Stimulated activated CD4-positive, alpha-beta T cell treated with anti-CD3 and anti-CD28 coated beads, Interleukin-2, amount 100 ng/mL, for 48 hours (primary cell): ENCODE measurements around the gene ZNF41.

Experiments used
- DNase-seq, 2 donors: peaks; one replicate each; pipeline ENCODE4 v3.0.0-alpha.2; 2020

ZNF41 gene

DNA sequence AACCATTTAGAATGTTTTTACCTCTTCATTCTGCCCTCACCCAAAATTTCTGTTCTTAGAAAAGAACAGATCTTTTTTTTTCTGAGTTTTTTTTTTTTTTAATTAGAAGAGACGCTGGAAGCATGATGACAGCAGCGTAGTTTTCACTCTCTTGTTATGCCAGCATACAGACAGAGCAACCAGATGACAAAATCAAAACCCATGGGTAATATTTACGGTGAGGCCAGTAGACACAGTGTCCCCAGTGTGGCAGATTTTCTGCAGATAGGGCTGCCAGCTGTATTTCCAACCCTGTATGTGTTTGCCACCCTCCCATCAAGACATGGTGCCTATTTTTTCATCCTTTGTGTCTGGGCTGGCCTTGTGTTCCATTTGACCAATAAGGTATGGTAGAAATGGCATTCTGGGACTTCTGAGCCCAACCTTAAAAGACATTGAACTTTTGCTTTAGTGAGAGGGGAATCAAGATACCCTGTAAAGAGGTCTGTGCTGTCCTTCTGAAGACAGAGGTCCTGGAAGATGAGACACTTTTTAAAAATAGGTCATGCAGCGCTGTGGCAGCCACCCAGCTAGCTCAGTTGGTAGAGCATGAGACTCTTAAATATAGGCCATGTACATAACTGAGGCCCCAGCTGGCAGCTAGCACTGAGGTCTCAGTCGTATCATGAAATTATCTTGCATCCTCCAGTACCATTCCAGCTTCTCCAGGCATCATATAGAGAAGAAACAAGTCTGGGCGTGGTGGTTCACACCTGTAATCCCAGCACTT is 6.7 kb upstream of the ZNF41 start:
- DNase-seq: no peak

- no peak for DNase-seq
Observed at GRCh38 chrX:47484885-47485284, 1.9 kb upstream of the ZNF41 start.

- DNase-seq: no peak
Observed at GRCh38 chrX:47483306-47484268, 565 bp upstream of the ZNF41 start.

DNA sequence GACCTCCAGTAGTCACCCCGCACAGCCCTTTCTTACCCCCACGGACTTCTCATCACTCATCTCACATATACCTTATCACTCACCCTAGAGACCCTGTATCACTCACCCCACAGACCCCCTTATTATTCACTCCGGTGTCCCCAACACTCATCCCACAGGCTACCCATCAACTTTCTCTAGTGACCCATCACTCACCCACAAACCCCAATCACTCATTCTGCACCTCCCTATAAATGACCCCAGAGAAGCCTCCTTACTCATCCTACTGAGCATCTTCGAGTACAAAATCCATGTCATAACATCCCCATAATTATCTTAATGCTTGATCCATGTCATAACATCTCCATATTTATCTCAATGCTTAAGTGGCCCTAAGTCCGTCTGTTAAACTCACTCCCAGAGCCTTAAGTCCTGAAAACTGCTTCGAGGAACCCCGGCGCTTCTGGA is 934 bp downstream of the ZNF41 start:
- no peak for DNase-seq

DNA sequence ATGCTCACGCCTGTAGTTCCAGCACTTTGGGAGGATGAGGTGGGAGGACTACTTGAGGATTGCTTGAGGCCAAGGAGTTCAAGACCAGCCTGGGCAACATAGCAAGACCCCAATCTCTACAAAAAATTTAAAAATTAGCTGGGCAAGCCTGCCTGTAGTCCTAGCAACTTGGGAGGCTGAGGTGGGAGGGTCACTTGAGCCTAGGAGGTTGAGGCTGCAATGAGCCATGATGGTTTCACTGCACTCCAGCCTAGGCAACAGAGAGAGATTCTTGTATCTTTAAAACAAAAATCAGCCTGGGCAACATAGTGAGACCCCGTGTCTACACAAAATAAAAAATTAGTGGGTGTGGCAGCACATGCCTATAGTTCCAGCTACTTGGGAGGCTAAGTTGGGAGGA is 1.9 kb downstream of the ZNF41 start:
- DNase-seq: no peak

DNA sequence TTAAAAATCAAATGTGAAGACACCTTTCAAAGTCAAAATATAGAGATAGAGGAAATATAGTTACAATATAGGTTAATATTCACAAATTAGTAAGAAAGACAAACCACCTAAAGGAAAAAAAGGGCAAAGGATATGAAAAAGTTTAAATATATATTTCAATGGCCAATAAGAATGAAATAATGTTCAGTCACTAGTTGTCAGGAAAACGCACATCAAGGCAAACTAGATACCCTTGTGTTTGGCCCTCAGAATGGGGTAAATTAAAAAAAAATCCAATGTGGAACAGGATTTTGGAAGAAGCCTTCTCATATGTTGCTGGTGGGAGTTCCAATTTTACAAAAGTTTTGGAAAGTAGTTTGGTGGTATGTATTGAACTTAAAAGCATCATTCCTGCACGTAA is 2.4 kb downstream of the ZNF41 start:
- DNase-seq: no peak

DNA sequence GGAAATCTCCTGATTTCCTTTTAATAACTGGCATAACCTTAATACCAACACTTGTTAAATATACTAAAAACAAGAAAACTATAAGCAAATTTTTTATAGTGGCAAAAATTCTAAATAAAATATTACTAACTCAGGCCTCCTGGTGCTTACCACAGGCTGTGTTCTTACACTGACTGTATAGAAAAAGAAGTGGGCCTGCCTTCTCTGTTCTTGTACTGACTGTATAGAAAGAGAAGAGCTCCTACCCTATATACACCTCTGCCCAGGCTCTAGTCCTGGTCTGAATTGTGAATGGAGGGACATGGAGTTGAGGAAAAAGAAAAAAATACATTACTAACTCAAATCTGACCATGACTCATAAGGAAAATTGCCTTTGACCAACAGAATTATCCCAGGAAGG is 7.5 kb downstream of the ZNF41 start:
- DNase-seq: no peak

DNA sequence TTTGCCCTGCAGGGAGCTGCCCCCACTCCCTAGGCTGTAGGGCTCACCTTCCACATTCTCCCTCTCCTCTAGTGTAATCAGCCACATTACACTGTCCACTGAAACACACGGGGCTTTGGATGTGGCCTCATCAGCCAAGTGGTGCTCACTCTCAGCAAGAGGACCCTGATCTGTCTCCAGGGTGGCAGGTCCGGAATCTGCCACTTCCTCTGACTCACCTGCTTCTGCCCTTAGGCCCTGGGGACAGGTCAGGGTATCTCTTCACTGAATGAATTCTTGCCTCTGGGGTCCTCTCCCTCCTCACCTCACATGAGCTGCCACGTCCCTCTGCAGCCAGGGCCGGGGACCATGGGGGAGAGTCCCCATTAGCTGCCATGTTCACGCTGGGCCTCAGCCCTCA is 15.9 kb downstream of the ZNF41 start:
- DNase-seq: no peak

DNA sequence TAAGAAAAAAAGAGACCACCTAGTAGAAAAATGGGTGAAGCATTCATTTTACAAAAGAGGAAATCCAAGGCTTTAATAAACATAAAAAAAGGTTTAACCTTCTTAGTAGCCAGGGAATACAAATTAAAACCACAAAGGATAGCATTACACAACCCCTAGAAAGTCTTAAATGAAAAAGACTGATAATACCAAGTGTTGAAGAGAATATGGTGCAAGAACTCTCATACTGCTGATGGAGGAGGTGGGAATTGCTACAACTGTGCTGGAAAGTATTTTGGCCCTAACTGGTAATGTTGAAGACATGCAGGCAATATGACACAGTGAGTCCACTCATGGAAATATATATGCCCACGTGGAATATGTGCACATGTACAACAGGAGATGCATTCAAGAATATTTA is 22.5 kb downstream of the ZNF41 start:
- no peak for DNase-seq

GRCh38 chrX:47458528-47458927 is 24.5 kb downstream of the ZNF41 start:
- DNase-seq: no peak

- DNase-seq: no peak
Observed at GRCh38 chrX:47456080-47456479, 26.9 kb downstream of the ZNF41 start.

GRCh38 chrX:47452112-47452511 is 30.9 kb downstream of the ZNF41 start:
- DNase-seq: no peak

DNA sequence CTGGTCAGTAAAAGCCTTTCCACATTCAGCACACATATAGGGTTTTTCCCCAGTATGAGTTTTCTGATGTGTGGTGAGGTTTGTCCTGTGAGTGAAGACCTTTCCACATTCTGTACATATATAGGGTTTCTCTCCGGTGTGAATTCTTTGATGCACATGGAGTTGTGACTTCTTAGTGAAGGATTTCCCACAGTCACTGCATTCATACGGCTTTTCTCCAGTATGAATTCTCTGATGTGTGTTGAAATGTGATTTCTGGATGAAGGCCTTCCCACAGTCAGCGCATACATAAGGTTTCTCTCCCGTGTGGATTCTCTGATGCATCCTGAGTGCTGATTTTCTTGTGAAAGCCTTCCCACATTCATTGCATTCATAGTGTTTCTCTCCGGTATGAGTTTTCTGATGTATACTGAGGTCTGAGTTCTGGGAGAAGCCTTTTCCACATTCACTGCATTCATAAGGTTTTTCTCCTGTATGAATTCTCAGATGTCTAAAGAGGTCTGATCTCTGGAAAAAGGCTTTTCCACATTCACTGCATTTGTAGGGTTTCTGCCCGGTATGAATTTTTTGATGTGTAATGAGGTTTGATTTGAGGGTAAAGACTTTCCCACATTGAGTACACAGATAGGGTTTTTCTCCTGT is 34.7 kb downstream of the ZNF41 start:
- DNase-seq: no peak

DNA sequence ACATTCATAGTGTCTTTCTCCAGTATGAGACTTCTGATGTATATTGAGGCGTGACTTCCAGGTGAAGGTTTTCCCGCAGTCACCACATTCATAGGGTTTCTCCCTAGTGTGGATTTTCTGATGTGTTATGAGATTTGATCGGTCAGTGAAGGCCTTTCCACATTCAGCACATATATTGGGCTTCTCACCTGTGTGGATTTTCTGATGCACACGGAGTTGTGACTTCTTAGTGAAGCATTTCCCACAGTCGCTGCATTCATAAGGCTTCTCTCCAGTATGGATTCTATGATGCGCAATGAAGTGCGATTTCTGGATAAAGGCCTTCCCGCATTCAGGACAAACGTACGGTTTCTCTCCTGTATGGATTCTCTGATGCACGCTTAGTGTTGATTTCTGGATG is 35.4 kb downstream of the ZNF41 start:
- DNase-seq: no peak

DNA sequence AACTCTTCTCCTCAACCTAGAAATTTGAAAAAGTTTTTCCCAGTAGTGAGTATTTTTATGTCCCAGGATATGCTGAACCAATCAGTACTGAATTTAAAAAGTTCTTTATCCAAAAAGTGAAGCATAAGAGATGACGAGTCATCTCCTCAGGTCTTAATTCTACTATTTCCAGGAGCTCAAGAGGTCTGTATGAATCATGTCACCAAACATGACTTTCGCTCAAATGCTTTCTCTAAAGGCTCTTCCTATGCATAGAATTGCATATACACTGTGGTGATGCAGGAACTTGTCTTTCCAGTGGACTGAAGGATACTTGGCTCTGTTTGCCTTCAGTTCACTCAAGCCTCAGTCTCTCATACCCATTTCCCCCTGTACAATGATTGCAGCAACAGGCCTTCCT is 36.1 kb downstream of the ZNF41 start:
- DNase-seq: no peak

GRCh38 chrX:47446431-47446830 is 36.6 kb downstream of the ZNF41 start:
- DNase-seq: no peak

DNA sequence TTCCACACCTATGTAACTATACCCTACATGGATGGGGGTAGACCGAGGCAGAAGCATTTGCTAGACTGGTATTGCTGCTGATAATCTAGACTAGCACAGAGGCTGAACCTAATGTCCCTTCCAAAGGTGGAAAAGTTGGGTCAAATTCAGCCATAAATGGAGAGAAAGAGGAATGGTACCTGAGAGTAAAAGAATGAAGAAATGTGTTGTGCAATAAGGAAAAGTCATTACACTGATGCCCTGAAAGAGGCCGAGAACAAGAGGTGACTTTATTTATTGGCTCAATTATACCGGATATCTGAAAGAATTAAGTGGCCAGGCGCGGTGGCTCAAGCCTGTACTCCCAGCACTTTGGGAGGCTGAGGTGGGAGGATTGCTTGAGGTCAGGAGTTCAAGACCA is 52.1 kb downstream of the ZNF41 start:
- DNase-seq: no peak

GRCh38 chrX:47422444-47422843 is 60.6 kb downstream of the ZNF41 start:
- DNase-seq: no peak

- no peak for DNase-seq
Observed at GRCh38 chrX:47420962-47421361, 62.1 kb downstream of the ZNF41 start.

DNA sequence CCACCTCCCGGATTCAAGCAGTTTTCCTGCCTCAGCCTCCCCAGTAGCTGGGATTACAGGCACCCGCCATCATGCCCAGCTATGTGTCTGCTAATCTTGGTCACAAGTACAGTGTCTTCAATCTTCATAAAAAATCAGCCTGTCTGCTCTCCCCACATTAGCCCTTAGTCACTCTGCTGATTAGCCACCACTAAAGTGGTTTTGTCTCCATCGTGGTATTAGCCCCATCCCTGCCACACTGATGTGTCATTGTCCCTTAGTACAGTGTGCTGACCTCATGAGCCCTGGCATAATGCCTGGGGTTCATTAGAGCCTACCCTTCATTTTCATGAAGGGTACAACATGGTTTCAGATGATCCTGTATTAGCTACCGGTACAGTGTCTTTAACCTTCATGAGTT is 62.8 kb downstream of the ZNF41 start:
- DNase-seq: no peak

DNA sequence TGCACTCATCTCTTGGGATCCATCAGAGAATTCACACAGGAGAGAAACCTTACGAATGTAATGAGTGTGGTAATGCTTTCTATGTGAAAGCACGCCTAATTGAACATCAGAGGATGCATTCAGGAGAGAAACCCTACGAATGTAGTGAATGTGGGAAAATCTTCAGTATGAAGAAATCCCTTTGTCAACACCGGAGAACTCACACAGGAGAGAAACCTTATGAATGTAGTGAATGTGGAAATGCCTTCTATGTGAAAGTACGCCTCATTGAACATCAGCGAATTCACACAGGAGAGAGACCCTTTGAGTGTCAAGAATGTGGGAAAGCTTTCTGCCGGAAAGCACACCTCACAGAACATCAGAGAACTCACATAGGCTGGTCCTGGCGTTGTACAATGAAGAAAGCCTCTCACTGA is 69.8 kb downstream of the ZNF41 start:
- no peak for DNase-seq
